Activated naive CD4-positive, alpha-beta T cell treated with anti-CD3 and anti-CD28 coated beads for 36 hours (primary cell): Measurements from ENCODE around the gene REC114. TPM values are rescaled to one million over a fixed set of nuclear protein-coding genes. Genes with fewer than 3 reads are reported as not detected.

Experiments
- CTCF ChIA-PET: fragments of 350-600 bp; sonication (Branson Sonifier 250); formaldehyde crosslinking; loops from one replicate; lab custom pipeline; 2021; ENCODE audit warnings: antibody characterized with exemption; lab: Charles Lee
- DNase-seq: peaks from one replicate; pipeline ENCODE4 v3.0.0-alpha.2; 2020
- H3K27ac Mint-ChIP-seq: one replicate; pipeline ENCODE4 v1.8.0; 2021; ENCODE audit warnings: mild to moderate bottlenecking, mixed read lengths
- H3K27me3 Mint-ChIP-seq: one replicate; pipeline ENCODE4 v1.8.0; 2021; ENCODE audit warnings: low read depth, mixed read lengths
- H3K36me3 Mint-ChIP-seq: one replicate; pipeline ENCODE4 v1.8.0; 2021; ENCODE audit warnings: low read depth, mixed read lengths
- H3K4me1 Mint-ChIP-seq: one replicate; pipeline ENCODE4 v1.8.0; 2021; ENCODE audit warnings: low read depth, mixed read lengths
- H3K4me3 Mint-ChIP-seq: one replicate; pipeline ENCODE4 v1.8.0; 2021; ENCODE audit warnings: mild to moderate bottlenecking, moderate library complexity, mixed read lengths
- H3K9me3 Mint-ChIP-seq: one replicate; pipeline ENCODE4 v1.8.0; 2021; ENCODE audit warnings: mixed read lengths
- intact Hi-C: fragments of 100-400 bp; cut with micrococcal nuclease; formaldehyde crosslinking; loops from one replicate; pipeline ENCODE4 v1.15.1; 2023
- total RNA-seq, 2 experiments: library from RNA; stranded (reverse); gene quantifications; one replicate each; pipeline ENCODE4 v1.2.3, GENCODE V29; 2021

Gene REC114
- total RNA-seq, 2 experiments from 2014 or later: not detected

DNA sequence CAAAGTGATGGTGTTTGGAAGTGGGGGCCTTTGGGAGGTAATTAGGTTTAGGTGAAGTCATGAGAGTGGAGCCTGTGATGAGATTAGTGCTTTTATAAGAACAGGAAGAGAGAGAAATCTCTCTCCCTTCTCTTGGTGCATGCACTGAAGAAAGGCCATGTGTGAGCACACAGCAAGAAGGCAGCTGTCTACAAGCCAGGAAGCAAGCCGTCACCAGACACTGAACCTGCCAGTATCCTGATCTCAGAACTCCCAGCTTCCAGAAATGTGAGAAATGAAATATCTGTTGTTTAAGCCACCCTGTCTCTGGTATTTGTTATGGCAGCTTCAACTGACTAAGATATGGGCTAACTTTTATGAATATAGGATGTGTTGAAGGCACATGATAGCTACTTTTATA lies 72.6 kb downstream of the REC114 start:
- CTCF ChIA-PET: no interaction called here
- H3K27ac Mint-ChIP-seq: no peak overlapping the region

DNA sequence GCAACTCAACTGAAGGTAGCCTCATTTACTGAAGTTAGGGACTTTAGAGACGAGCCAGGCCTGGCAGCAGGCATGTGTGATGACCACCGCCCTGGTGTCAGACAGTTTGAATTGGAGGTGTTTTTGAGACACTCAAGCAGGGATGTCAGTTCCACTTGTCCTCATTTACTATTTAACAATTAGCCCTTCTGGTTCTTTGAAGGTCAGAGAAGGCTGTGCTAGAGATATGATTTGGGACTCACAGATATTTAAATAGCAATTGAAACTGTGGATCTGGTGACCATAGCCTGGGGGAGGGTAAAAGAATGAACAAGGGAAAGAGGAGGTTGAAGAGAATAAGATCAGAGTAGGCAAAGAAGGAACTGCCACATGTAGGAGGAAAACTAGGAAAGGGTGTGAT lies 74.6 kb downstream of the REC114 start:
- intact Hi-C loops: no loop called here
- Mint-ChIP-seq H3K4me1 (no peaks in the 10 kb centered on the region), H3K27ac (no peak overlapping the region), H3K36me3 (peaks cover 1% of the 10 kb centered on the region), H3K9me3 (no peaks in the 10 kb centered on the region), H3K27me3 (no peaks in the 10 kb centered on the region), H3K4me3 (no peak overlapping the region)
- no peak for DNase-seq
- CTCF ChIA-PET: no interaction called here

More for the DNA sequence above, 72.6 kb downstream of the REC114 start:
- no peaks in the 10 kb centered on the region for H3K4me1 Mint-ChIP-seq
- intact Hi-C loops: no loop called here
- no peak overlapping the region for H3K4me3 Mint-ChIP-seq
- peaks cover 1% of the 10 kb centered on the region for H3K36me3 Mint-ChIP-seq
- DNase-seq: no peak
- no peaks in the 10 kb centered on the region for H3K27me3 Mint-ChIP-seq
- H3K9me3 Mint-ChIP-seq: no peaks in the 10 kb centered on the region

DNA sequence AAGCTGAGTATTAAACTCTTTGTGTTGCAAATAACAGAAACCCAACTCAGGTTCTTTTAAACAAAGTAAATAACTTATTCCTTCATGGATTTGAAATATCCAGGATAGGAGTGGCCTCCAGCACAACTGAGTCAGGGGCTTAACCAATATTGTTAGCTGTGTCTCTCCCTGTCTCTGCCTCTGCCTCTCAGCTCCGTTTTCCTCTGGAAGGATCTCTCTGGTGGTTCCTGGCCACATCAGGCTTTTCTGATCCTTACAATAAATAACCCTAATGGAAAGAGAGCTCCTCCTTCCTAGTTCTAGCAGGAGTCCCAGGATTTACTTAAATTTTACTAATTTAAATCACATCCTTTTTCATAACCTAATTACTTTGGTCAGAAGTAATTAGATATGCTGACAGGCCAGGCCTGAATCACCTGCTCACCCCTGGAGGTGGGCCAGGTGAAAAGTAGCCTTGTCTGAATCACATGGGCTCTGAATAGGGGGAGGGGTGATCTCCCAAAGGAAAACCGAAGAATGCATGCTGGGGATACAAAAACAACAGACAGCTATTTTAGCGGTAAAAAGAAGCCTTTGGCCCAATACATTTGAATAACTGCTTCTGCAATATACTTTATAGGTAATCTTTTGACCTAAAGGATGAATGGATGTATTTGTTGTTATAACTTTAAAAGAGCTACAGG lies 75.4 kb downstream of the REC114 start:
- H3K36me3 Mint-ChIP-seq: peaks cover 1% of the 10 kb centered on the region
- no peaks in the 10 kb centered on the region for H3K27me3 Mint-ChIP-seq
- intact Hi-C loops: no loop called here
- no peak overlapping the region for H3K4me3 Mint-ChIP-seq
- H3K4me1 Mint-ChIP-seq: no peaks in the 10 kb centered on the region
- no peak for DNase-seq
- no peaks in the 10 kb centered on the region for H3K9me3 Mint-ChIP-seq
- no peak overlapping the region for H3K27ac Mint-ChIP-seq
- CTCF ChIA-PET: no interaction called here

DNA sequence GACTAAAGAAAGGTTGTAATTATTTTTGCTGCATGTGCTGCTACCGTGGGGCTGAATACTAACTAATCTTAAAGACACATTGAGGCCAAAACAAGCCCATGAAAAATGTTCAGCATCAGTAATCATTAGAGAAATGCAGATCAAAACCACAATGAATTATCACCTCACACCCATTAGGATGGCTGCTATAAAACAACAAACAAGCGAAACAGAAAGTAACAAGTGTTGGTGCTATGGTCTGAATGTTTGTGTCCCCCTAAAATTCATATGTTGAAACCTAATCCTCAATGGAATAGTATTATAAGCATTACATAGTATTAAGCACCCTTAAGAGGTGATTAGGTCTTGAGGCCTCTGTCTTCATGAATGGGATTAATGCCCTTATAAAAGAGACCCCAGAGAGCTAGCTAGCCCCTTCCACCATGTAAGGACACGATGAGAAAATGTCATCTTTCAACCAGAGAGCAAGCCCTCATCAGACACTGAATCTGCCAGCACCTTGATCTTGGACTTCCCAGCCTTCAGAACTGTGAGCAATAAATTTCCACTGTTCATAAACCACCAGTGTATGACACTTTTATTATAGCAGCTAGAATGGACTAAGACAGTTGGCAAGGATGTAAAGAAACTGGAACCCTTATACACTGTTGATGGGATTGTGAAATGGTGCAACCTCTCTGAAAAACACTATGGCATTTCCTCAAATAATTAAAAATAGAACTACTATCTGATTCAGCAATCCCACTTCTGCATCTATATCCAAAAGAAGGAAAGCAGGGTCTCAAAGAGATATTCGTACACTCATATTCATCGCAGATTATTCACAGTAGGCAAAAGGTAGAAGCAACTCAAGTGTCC lies 76.1 kb downstream of the REC114 start:
- no peaks in the 10 kb centered on the region for H3K4me1 Mint-ChIP-seq
- H3K4me3 Mint-ChIP-seq: no peak overlapping the region
- CTCF ChIA-PET: no interaction called here
- no peaks in the 10 kb centered on the region for H3K27me3 Mint-ChIP-seq
- H3K36me3 Mint-ChIP-seq: peaks cover 1% of the 10 kb centered on the region
- H3K27ac Mint-ChIP-seq: no peak overlapping the region
- intact Hi-C loops: no loop called here
- no peaks in the 10 kb centered on the region for H3K9me3 Mint-ChIP-seq
- no peak for DNase-seq

DNA sequence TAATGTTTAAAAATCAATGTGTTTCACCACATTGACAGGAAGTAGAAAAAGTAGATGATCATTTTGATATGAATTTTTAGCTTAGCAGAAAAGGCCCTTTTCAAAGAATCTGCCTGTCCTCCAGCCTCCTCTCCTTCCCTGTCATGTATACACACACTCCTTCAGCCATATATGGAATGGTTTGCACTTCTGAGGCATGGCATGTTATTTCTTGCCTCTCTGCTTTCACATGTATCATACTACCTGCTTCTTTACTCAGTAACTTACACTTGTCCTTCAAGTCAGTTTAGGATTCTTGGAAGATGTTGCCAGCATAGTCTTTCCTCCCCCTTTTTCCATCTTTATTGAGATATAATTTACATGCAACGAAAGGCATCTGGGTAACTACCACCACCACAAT lies 79.0 kb downstream of the REC114 start:
- H3K4me1 Mint-ChIP-seq: no peaks in the 10 kb centered on the region
- no peaks in the 10 kb centered on the region for H3K9me3 Mint-ChIP-seq
- DNase-seq: no peak
- CTCF ChIA-PET: no interaction called here
- H3K36me3 Mint-ChIP-seq: no peaks in the 10 kb centered on the region
- H3K27me3 Mint-ChIP-seq: no peaks in the 10 kb centered on the region
- H3K4me3 Mint-ChIP-seq: no peak overlapping the region
- no peak overlapping the region for H3K27ac Mint-ChIP-seq
- intact Hi-C loops: no loop called here

DNA sequence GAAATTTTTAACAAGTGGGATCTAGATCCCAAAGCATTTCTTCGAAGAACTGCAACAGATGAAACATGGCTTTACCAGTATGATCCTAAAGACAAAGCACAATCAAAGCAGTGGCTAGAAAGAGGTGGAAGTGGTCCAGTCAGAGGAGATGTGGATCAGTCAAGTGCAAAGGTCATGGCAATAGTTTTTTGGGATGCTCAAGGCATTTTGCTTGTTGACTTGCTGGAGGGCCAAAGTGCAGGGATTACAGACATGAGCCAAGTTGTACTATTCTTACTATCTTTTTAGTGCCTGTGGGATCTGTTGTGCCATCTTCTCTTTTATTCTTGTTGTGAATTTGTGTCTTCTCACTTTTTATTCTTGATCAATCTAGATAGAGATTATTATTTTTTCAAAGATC lies 82.0 kb downstream of the REC114 start:
- intact Hi-C loops: no loop called here
- no peaks in the 10 kb centered on the region for H3K36me3 Mint-ChIP-seq
- CTCF ChIA-PET: interaction anchor here (0.6 kb wide), 1 partner anchor 54 kb away, joined by 3 read pairs; no protein-coding TSS in a partner anchor
- H3K4me3 Mint-ChIP-seq: no peak overlapping the region
- no peaks in the 10 kb centered on the region for H3K9me3 Mint-ChIP-seq
- no peaks in the 10 kb centered on the region for H3K4me1 Mint-ChIP-seq
- H3K27ac Mint-ChIP-seq: no peak overlapping the region
- DNase-seq: no peak
- no peaks in the 10 kb centered on the region for H3K27me3 Mint-ChIP-seq

DNA sequence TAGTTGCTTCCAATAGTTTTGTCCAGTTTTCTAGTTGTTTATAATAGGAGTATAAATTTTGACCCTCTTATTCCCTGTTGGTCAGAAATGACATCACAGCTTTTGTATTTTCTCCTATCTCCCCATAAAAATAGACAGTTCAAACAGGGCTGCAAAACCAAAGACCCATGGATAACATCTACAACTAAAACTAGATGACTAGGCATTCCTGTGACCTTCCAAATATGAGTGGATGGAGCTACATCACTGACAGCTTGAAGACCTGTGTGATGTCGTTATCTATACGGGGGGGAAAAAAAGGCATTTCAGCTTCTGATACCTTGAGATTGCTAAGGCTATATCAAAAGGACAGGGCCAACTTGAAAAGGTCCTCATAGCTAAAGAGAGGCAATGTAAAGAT lies 84.6 kb downstream of the REC114 start:
- CTCF ChIA-PET: no interaction called here

DNA sequence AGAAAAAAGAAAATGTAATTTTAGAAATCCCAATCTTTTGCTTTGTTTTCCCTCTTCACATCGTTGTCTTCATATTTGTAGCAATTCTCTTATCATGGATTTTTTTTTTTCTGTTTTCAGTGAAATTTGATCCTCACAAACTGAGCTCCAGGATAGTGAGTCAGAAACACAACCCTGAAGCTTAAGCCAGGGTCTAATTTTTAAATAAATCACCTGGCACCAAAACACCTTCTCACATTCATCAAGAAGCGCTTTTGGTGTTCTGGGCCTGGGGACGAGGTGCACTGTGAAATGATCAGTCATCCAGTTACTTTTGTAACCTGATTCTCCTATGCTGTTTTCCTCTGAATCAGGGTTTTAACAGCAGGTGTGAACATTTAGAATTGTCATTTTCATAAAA lies 87.7 kb downstream of the REC114 start:
- DNase-seq: no peak
- Mint-ChIP-seq H3K27me3 (no peaks in the 10 kb centered on the region), H3K36me3 (no peaks in the 10 kb centered on the region), H3K4me3 (no peak overlapping the region), H3K4me1 (no peaks in the 10 kb centered on the region), H3K27ac (no peak overlapping the region), H3K9me3 (no peaks in the 10 kb centered on the region)
- intact Hi-C loops: no loop called here
- CTCF ChIA-PET: no interaction called here

More for the DNA sequence above, 84.6 kb downstream of the REC114 start:
- intact Hi-C loops: no loop called here
- Mint-ChIP-seq H3K4me3 (no peak overlapping the region), H3K36me3 (no peaks in the 10 kb centered on the region), H3K4me1 (no peaks in the 10 kb centered on the region), H3K9me3 (no peaks in the 10 kb centered on the region), H3K27me3 (no peaks in the 10 kb centered on the region), H3K27ac (no peak overlapping the region)
- DNase-seq: no peak

DNA sequence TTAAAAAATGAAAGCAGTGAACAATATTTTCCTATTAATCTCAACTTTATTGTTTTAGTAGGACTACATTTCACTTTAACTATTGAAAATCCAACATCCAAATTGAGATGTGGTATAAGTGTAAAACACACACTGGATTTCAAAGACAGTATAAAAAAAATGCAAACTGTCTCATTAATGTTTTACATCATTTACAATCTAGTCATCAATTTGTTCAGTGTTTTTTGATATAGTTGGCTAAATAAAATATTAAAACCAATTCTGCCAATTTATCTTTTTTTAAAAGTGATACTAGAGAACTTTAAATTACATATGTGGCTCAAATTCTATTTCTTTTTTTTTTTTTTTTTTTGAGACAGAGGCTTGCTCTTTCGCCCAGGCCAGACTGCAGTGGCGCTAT lies 95.2 kb downstream of the REC114 start:
- H3K36me3 Mint-ChIP-seq: no peaks in the 10 kb centered on the region
- no peaks in the 10 kb centered on the region for H3K4me1 Mint-ChIP-seq
- CTCF ChIA-PET: no interaction called here

DNA sequence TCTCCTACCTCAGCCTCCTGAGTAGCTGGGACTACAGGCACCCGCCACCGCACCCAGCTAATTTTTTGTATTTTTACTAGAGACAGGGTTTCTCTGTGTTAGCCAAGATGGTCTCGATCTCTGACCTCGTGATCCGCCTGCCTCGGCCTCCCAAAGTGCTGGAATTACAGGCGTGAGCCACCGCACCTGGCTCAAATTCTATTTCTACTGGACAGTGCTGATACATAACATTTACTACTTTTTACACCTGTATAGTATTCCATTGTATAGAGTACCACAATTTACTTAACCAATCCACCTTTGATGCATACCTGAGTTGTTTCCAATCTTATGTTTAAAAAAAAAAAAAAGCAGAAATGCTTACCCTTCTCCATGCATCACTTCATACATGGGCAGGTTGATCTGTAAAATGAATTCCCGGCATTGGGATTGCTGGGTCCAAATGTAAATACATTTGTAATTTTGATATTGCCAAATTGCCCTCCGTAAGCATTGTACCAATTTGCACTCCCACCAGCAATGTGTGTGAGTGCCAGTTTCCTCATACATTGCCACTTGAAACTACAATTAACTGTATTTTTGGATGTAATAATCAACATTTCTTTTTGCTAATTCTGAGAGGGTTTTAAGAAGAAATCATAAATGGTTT lies 95.7 kb downstream of the REC114 start:
- Mint-ChIP-seq H3K9me3 (no peaks in the 10 kb centered on the region), H3K4me3 (no peak overlapping the region), H3K36me3 (no peaks in the 10 kb centered on the region), H3K27ac (no peak overlapping the region), H3K27me3 (no peaks in the 10 kb centered on the region), H3K4me1 (no peaks in the 10 kb centered on the region)
- intact Hi-C loops: no loop called here
- no peak for DNase-seq
- CTCF ChIA-PET: no interaction called here

More for the DNA sequence above, 95.2 kb downstream of the REC114 start:
- intact Hi-C loops: no loop called here
- no peak for DNase-seq
- Mint-ChIP-seq H3K4me3 (no peak overlapping the region), H3K9me3 (no peaks in the 10 kb centered on the region), H3K27ac (no peak overlapping the region), H3K27me3 (no peaks in the 10 kb centered on the region)

DNA sequence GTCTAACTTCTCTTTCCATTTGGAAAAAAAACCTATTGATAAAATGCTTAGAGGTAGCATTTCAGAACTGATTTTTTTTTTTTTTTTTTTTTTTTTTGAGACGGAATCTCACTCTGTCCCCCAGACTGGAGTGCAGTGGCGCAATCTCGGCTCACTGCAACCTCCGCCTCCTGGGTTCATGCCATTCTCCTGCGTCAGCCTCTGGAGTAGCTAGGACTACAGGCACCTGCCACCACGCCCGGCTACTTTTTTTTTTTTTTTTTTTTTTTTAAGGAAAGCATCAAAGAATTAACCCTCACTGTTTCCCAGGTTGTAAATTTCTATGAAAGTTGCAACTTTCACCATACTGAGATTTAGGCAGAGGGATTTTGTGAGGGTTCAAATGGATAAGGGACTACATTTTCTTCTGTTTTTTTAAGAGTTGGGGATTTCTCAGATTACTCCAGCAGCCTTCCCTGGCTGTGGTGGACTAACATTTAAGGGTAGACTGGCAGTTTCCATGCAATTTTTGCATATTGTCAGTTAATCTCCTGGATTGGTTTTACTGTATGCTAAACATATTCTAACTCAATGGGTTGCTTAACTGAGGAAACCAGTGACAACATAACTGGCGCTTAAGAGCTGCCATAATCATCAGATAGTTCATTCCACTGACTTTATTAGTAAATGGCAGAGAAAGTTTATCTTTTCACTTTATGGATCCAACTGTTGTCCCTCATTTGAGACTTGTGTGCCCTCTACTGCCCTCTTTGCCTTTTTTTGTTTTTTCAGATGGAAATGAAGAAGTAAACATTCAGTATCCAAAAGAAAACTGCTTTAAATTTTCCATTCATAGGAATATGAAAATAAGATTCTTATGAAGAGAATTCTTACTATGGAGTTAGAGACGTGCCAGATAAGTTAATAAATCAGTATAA lies 96.5 kb downstream of the REC114 start:
- no peak overlapping the region for H3K27ac Mint-ChIP-seq
- no peak for DNase-seq
- intact Hi-C loops: no loop called here
- CTCF ChIA-PET: no interaction called here
- no peak overlapping the region for H3K4me3 Mint-ChIP-seq
- H3K9me3 Mint-ChIP-seq: no peaks in the 10 kb centered on the region
- H3K27me3 Mint-ChIP-seq: no peaks in the 10 kb centered on the region
- H3K36me3 Mint-ChIP-seq: no peaks in the 10 kb centered on the region
- H3K4me1 Mint-ChIP-seq: no peaks in the 10 kb centered on the region

DNA sequence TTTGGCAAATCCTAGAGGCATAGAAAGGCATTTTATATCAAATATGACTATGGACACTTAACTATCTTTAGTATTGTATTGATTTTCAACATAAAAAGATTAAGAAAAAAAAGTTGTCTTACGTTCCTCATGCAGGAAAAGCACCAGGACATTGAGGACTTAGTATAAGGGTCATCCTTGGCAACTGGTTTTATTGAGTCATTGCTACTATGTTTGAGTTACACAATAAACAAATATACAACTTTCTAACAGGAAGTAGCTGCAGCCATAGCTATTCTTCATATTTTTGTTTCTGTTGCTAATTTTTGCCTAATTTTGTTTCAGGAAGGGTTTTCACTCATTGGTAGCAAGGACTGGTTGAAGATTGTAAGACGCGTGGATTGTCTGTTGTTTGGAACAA lies 97.2 kb downstream of the REC114 start:
- H3K4me1 Mint-ChIP-seq: no peaks in the 10 kb centered on the region
- no peaks in the 10 kb centered on the region for H3K36me3 Mint-ChIP-seq
- H3K27ac Mint-ChIP-seq: no peak overlapping the region
- H3K27me3 Mint-ChIP-seq: no peaks in the 10 kb centered on the region
- CTCF ChIA-PET: no interaction called here
- DNase-seq: no peak
- intact Hi-C loops: no loop called here
- H3K4me3 Mint-ChIP-seq: no peak overlapping the region
- no peaks in the 10 kb centered on the region for H3K9me3 Mint-ChIP-seq
